ENCODE measurements around the gene SCP2. TPM values are rescaled to one million over a fixed set of nuclear protein-coding genes. Genes with fewer than 3 reads are reported as not detected.

SCP2 gene
- total and polyA plus RNA-seq, 9 donors, result 69.7 to 85.3 (median 75.2) TPM

- Histone ChIP-seq H3K36me3 (ENCODE audit: control insufficient read depth, insufficient read depth, low read length) (no peaks in the 10 kb centered on the region), H3K27me3 (ENCODE audit: control insufficient read depth, insufficient read depth, low read length) (no peaks in the 10 kb centered on the region), H3K4me1 (ENCODE audit: control insufficient read depth, insufficient read depth, low read length) (peaks cover 25% of the 10 kb centered on the region), H3K27ac (ENCODE audit: low read length) (no peak overlapping the region), H3K9me3 (replicated peaks; ENCODE audit: control insufficient read depth, low read depth, low read length) (no peaks in the 10 kb centered on the region), H3K4me3 (ENCODE audit: low read length) (no peak overlapping the region)
- 85% methylated on average over 13 of the region's 20 CpGs for WGBS (ENCODE audit: insufficient coverage)
- no peak for DNase-seq
These were observed 166.9 kb downstream of the SCP2 start for GRCh38 chr1:53093778-53094532.

DNA sequence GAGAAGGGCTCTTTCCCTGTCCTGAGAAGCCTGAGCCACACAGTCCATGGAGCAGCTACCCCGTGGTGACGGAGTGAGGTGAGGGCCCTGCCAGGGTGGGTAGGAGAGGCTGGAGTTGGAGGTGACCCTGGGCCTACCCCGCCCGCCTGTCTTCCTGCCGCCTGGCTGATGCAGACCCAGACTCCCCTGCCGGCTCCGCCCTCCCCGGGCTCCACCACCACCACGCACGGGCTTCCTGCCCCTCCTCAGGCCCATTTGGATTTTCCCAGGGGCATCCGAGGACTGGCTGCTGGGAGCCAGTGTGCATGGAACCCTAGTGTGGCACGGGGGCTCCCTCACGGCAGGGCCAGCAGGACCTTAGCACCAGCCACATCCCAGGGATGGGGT, 167.4 kb downstream of the SCP2 start:
- 52% methylated on average over 7 of the region's 13 CpGs for WGBS (ENCODE audit: insufficient coverage)
- no peak overlapping the region for H3K27ac ChIP-seq (ENCODE audit: low read length)

More for the DNA sequence above, 167.4 kb downstream of the SCP2 start:
- no peaks in the 10 kb centered on the region for H3K9me3 ChIP-seq (replicated peaks; ENCODE audit: control insufficient read depth, low read depth, low read length)
- no peak for DNase-seq
- H3K27me3 ChIP-seq (ENCODE audit: control insufficient read depth, insufficient read depth, low read length), result no peaks in the 10 kb centered on the region
- H3K4me1 ChIP-seq (ENCODE audit: control insufficient read depth, insufficient read depth, low read length), result peaks cover 20% of the 10 kb centered on the region
- H3K36me3 ChIP-seq (ENCODE audit: control insufficient read depth, insufficient read depth, low read length), result no peaks in the 10 kb centered on the region
- H3K4me3 ChIP-seq (ENCODE audit: low read length), result no peak overlapping the region

Other genes with a start within 250 kb of the SCP2 start
- gene COA7, start 228.9 kb upstream of the SCP2 start, total RNA-seq, result 8.7 TPM
- 10 to 100 TPM; 12.5 to 18.8 (median 15.6) TPM for gene COA7, start 228.9 kb upstream of the SCP2 start, polyA plus RNA-seq (ENCODE audit: insufficient read depth in 1 of 8, insufficient read length in 8 of 8, low replicate concordance in 1 of 8)
- gene ZYG11B, start 200.8 kb upstream of the SCP2 start, total RNA-seq, result 43.9 TPM
- gene ZYG11B, start 200.8 kb upstream of the SCP2 start, polyA plus RNA-seq (ENCODE audit: insufficient read depth in 1 of 8, insufficient read length in 8 of 8, low replicate concordance in 1 of 8), result 10 to 100 TPM; 22.2 to 39.5 (median 32.7) TPM
- under 0.01 TPM for gene ZYG11A, start 84.5 kb upstream of the SCP2 start, total RNA-seq
- under 1 TPM in 6 of 8 donors, not detected in 2; 0.02 to 0.21 (median 0.06) TPM for gene ZYG11A, start 84.5 kb upstream of the SCP2 start, polyA plus RNA-seq (ENCODE audit: insufficient read depth in 1 of 8, insufficient read length in 8 of 8, low replicate concordance in 1 of 8)
- 43.1 TPM for gene ECHDC2, start 5.5 kb upstream of the SCP2 start, total RNA-seq
- 100 to 1,000 TPM in 2 of 8 donors, 10 to 100 TPM in 6; 34.7 to 125 (median 69.7) TPM for gene ECHDC2, start 5.5 kb upstream of the SCP2 start, polyA plus RNA-seq (ENCODE audit: insufficient read depth in 1 of 8, insufficient read length in 8 of 8, low replicate concordance in 1 of 8)
- 5.4 TPM for gene PODN, start 134.9 kb downstream of the SCP2 start, total RNA-seq
- 10 to 100 TPM in 1 of 8 donors, 1 to 10 TPM in 7; 7.1 to 10.7 (median 8.3) TPM for gene PODN, start 134.9 kb downstream of the SCP2 start, polyA plus RNA-seq (ENCODE audit: insufficient read depth in 1 of 8, insufficient read length in 8 of 8, low replicate concordance in 1 of 8)
- not detected for gene SLC1A7, start 215.4 kb downstream of the SCP2 start, total RNA-seq
- gene SLC1A7, start 215.4 kb downstream of the SCP2 start, polyA plus RNA-seq (ENCODE audit: insufficient read depth in 1 of 8, insufficient read length in 8 of 8, low replicate concordance in 1 of 8), result under 1 TPM; 0.20 to 0.52 (median 0.42) TPM

Measured in muscle of leg (tissue), 11 donors.